GM21390 (cell line): ENCODE measurements around the gene KAZALD1.

Experiments used
- ATAC-seq: cut with Tn5 transposase; IDR thresholded peaks from one replicate; pipeline ENCODE4 v1.9.1; 2021; ENCODE audit not compliant: unreplicated experiment

The KAZALD1 gene, protein sequence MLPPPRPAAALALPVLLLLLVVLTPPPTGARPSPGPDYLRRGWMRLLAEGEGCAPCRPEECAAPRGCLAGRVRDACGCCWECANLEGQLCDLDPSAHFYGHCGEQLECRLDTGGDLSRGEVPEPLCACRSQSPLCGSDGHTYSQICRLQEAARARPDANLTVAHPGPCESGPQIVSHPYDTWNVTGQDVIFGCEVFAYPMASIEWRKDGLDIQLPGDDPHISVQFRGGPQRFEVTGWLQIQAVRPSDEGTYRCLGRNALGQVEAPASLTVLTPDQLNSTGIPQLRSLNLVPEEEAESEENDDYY

GRCh38 chr10:101061624-101062231 lies at the start of gene KAZALD1:
Gene KAZALD1 (plus strand): TSS chr10:101061989. CDS start chr10:101062593, 604 bp downstream.
- ATAC-seq: peak; percentile 7

DNA sequence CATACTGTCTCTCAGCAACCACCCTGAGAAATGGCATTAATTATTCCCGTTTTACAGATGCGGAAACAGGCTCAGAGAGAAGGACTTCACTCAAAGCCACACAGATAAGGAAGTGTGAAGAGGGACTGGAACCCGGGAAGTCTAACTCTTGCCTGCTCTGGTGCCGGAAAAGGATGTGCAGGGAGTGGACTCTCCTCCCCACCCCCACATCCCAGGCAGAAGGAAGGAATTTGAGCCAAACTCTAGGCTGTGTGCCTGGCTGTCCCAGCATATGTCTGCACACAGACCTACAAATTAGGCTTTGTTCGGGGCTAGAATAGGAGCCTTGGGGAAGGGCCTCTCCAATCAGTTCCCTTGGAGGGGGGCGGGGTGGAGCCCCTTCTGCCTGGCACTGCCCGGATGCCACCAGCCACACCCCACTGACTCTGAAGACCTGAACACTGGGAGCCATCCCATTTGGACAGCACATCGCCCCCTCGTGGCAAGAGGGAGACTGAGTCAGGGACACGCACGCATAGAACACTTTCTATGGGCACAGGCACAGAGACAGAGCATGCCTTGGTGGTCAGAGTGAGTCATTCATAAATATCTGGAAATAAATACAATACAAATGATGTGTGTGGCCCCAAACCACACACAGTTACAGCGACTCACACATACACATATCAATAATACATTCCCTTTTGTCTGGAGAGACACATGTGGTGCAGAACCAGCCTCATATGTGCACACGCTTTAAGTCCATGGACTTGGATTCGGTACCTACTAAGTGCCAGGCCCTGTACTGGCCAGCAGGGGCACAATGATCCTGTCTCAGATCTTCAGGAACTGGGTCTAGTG lies 49.0 kb upstream of the KAZALD1 start:
- ATAC-seq: peak; percentile 89

DNA sequence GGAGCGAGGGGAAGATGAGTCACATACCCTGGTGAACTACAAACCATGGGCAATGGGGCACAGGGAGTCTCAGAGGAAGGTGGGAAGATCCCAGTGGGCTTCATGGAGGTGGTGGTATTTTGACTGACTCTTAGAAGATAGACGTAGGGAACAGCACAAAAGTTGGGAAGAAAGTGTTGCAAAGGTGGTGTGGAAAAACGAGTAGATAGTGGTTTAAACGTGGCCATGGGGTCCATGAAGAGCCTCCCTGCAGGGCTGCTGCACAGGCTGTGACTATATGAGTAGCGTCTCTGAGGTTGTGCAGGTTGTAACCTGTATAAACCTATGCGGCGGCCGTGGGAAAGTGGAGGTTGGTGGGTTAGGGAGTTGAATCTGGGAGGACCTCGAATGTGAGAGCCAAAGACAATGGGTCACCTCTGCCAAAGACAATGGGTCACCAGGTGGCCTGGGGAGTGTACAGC lies 48.4 kb upstream of the KAZALD1 start:
- ATAC-seq: no peak

DNA sequence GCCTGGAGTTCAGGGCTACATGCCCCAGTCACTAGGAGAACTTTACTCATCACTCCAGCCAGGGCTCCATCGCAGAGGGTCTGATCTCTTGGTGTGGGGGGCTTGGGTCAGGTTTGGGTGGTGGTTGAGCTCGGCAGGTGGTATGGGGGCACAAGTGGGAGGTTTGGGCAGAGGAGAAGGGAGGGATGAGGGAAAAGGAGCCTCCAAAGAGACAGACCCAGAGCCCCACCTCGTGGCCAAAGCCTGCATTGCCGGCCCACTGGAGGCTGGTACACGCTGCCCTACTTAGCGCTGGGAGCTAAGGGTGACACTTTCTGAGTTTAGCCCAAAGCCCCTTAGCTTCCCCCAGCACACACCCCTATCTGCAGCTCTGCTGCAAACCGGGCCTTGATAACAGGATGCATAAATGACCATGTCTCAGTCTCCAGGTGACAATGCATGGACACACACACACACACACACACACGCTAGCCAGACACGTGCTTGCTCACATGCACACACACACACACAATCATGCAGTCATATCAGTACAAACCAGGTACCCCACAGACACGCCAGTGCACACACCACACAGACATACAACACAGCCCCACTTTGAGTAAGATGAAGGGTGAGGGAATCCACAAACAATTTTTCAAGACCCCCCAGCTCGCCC lies 47.4 kb upstream of the KAZALD1 start:
- no peak for ATAC-seq

DNA sequence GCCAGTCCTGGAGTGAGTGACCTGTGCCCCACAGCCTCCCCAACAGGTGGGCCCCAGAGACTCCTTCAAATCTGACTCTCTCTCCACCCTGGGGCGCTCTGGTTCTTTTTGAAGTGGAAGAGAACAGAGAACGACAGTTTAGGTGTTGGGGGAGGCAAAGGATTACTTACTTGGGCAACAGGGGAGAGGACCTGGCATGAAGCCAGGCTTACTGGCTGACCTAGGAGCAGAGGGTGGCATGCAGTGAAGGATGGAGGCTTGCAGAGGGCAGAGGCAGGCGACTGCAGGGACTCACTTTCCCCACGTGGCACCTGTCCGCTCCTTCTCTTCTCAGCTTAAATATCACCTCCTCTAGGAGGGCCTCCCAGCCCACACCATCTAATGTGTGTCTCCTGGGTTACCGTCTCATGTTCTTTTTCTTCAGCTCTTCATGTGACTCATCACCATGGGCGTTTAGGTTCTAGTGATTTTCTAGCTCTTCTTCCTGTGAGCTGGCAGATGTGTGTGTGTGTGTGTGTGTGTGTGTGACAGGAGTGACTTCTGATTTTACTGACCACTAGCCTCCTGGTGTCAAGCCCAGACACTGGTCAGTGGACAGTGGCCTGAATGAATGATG lies 46.7 kb upstream of the KAZALD1 start:
- ATAC-seq: no peak

GRCh38 chr10:101015582-101015973 lies 46.2 kb upstream of the KAZALD1 start:
- no peak for ATAC-seq

- no peak for ATAC-seq
These were observed 45.0 kb upstream of the KAZALD1 start for GRCh38 chr10:101016814-101017213.

DNA sequence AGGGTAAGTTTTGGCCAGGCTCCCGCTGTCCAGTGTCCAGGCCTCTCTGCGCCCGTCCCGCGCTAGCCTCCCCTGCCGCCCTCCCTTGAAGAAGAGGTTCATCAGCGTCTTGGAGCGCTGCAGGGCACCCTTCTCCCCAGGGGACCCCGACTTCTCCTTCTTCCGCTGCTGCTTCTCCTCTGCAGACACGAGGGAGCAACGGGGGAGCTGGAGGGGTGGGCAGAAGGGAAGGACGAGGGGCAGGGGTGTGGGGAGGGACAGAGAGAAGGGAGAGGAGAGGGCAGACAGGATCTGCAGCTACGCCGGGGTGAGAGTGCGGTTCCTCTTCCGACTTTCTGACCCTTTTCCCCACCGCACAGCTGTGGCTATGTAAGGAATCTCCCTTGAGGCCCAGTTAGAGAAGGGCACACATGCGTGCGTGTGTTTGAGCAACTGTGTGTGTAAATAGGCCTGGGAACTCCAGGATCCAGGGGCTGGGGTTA lies 43.6 kb upstream of the KAZALD1 start:
- no peak for ATAC-seq

DNA sequence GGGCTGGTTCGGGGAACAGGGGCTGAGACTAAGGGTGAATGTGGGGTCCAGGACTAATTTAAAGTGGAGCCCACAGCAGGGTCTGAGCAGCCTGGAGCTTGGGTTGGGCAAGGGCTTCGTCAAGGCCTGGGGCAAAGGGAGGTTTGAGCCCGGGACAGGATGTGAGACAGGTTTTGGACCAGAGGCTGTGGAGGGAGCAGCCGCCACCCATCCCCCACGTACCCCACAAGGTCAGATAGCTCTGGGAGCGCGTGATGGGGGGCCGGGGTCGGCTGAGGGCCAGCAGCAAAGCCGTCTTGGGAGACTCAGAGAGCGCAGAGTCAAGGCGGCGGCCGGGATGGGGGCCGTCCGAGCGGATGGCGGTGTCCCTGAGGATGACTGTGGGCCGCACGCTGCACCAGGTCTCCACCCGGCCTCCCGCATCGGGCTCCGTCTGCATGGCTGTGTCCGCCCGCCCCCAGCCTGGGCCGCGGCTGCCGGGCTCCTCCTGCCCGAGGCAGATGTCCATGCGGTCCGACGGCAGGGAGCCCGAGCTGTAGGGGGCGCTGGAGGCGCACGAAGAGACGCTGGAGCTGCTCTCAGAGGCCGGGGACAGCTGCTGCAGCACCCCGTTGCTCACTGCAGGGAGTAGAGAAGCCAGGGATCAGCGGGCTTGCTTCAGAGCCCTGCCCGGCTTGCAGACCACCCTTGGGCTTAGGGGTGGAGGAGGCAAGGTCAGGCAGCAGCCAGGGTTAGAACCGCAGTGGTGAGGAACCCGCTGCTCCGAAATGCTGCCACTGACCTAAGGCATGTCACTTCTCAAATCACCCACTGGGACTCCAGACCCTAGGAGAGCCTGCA lies 43.0 kb upstream of the KAZALD1 start:
- ATAC-seq: no peak

GRCh38 chr10:101019440-101019703 lies 42.4 kb upstream of the KAZALD1 start:
- ATAC-seq: no peak

DNA sequence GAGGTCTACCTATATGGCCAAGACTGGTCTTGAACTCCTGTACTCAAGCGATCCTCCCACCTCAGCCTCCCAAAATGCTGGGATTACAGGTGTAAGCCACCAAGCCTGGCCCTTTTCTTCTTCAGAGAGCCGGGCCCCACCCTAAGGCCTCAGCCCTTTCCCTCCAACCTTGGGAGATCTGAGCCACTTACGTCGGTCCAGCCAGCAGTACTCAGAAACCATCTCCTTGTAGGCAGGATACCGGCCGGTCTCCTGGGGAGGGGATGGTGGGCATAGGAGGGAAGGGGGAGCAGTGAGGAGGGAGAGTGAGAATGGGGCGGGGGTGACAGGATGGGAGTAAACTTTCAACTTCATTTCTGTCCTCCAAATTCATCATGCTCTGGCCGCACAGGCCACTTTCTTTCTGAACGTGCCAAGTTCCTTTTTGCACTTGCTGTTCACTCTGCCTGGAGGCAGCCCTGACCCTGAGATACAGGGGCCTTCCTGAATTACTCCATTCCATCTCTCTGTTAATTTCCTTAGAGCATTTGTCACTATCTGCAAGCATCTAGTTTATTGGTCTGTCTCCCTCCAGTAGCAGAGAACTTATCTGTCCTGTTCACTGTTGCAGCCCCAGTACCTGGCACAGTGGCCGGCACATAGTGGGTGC lies 41.2 kb upstream of the KAZALD1 start:
- ATAC-seq: no peak

- ATAC-seq: no peak
These were observed 40.5 kb upstream of the KAZALD1 start for GRCh38 chr10:101021239-101021638.

- no peak for ATAC-seq
These were observed 40.0 kb upstream of the KAZALD1 start for GRCh38 chr10:101021692-101022251.

- ATAC-seq: no peak
These were observed 38.7 kb upstream of the KAZALD1 start for GRCh38 chr10:101022967-101023705.

- no peak for ATAC-seq
These were observed 34.6 kb upstream of the KAZALD1 start for GRCh38 chr10:101027106-101027720.

DNA sequence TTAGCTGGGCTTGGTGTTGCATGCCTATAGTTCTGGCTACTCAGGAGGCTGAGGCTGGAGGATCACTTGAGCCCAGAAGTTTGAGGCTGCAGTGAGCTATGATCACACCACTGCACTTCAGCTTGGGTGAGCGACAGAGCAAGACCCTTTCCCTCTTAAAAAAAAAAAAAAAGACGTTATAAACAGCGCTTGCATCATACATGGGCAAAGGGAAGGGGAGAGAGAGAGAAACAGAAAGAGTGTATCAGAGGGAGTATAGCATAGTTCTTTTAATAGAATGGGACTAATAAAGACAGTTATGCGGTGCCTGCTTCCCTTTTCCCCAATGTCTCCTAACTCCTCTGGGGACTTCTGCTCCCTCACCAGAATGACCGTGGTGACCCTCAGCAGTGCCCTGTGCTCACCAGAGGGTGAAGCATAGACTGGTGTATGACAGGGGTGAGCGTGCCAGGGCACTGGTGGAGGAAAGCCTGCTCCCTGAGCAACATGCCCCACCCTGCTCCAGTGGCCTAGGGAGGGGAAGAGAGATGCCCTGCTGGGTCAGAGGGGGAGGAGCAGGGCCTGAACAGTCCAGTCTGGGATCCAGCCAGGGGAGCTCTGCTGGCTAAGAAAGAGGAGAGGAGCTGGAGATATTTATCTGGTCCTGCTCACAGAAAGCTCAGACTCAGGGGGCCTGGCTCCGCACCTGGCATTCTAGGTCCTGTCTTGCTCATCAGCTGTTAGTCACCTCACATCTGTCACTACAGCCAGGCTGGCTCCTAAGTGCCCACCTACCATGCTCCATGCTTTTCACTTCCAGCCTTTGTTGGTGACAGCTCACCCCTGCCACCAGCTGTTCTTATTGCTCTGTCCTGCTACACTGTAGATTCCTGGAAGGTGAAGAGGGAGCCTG lies 33.1 kb upstream of the KAZALD1 start:
- ATAC-seq: no peak
